GM21526 (cell line): ENCODE measurements around the gene MTA3.
A peak's percentile ranks its signal among the peaks of the same experiment; 100 is the strongest.

Source experiments
- ATAC-seq: cut with Tn5 transposase; IDR thresholded peaks from one replicate; pipeline ENCODE4 v1.9.1; 2021; ENCODE audit warnings: moderate library complexity; ENCODE audit not compliant: unreplicated experiment, low FRiP score

The MTA3 gene

GRCh38 chr2:42653039-42653438 lies 84.6 kb downstream of the MTA3 start:
- ATAC-seq = no peak

- no peak for ATAC-seq
Observed at GRCh38 chr2:42653908-42654445, 85.5 kb downstream of the MTA3 start.

GRCh38 chr2:42658306-42658705 lies 89.9 kb downstream of the MTA3 start:
- no peak for ATAC-seq

- no peak for ATAC-seq
Observed at GRCh38 chr2:42659609-42660008, 91.2 kb downstream of the MTA3 start.

- ATAC-seq = peak; percentile 82
Observed at GRCh38 chr2:42663106-42663780, 94.8 kb downstream of the MTA3 start.

GRCh38 chr2:42663828-42664227 lies 95.4 kb downstream of the MTA3 start:
- ATAC-seq = no peak

- ATAC-seq = no peak
Observed at GRCh38 chr2:42673989-42674579, 105.7 kb downstream of the MTA3 start.

GRCh38 chr2:42675815-42676214 lies 107.4 kb downstream of the MTA3 start:
- ATAC-seq = no peak

- ATAC-seq = no peak
Observed at GRCh38 chr2:42685303-42685702, 116.9 kb downstream of the MTA3 start.

GRCh38 chr2:42693013-42693615 lies 124.7 kb downstream of the MTA3 start:
- ATAC-seq = no peak

- ATAC-seq = no peak
Observed at GRCh38 chr2:42693688-42694479, 125.5 kb downstream of the MTA3 start.

GRCh38 chr2:42696987-42697386 lies 128.6 kb downstream of the MTA3 start:
- ATAC-seq = no peak

- ATAC-seq = no peak
Observed at GRCh38 chr2:42698940-42699339, 130.5 kb downstream of the MTA3 start.

GRCh38 chr2:42706836-42707235 lies 138.4 kb downstream of the MTA3 start:
- ATAC-seq = no peak

GRCh38 chr2:42708179-42708578 lies 139.7 kb downstream of the MTA3 start:
- no peak for ATAC-seq

GRCh38 chr2:42711896-42712295 lies 143.5 kb downstream of the MTA3 start:
- ATAC-seq = no peak

- ATAC-seq = no peak
Observed at GRCh38 chr2:42712934-42713333, 144.5 kb downstream of the MTA3 start.

- ATAC-seq = no peak
Observed at GRCh38 chr2:42713920-42714319, 145.5 kb downstream of the MTA3 start.

GRCh38 chr2:42714686-42715085 lies 146.3 kb downstream of the MTA3 start:
- ATAC-seq = no peak

- no peak for ATAC-seq
Observed at GRCh38 chr2:42721898-42722297, 153.5 kb downstream of the MTA3 start.
